ELF-1 (cell line): ENCODE measurements around the gene ARHGEF28.

Experiments used
- DNase-seq: peaks from one replicate; pipeline ENCODE4 v3.0.0-alpha.2; 2016; ENCODE audit warnings: low read depth, low spot score

Gene ARHGEF28

DNA sequence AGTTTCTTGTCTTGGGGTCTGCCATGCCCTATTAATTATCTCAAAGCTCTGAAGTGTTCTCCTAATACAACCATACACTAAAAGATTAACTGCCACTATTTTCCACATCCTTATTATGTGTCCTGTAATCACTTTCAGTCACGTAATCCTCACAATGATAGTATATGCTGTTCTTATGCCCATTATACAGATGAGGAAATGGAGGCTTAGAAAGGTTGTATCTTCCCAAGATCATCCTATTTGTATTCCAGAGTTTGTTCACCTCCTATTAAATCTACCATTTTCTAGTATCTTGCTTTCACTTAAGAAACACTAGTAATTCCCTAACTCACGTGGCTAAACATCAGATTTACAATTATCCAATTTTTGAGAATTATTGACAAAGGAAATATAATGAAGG is 2.9 kb upstream of the ARHGEF28 start:
- no peak for DNase-seq

GRCh38 chr5:73623901-73624404 is 2.0 kb upstream of the ARHGEF28 start:
- DNase-seq = no peak

GRCh38 chr5:73624888-73625287 is 1.1 kb upstream of the ARHGEF28 start:
- peak; percentile 17 for DNase-seq

DNA sequence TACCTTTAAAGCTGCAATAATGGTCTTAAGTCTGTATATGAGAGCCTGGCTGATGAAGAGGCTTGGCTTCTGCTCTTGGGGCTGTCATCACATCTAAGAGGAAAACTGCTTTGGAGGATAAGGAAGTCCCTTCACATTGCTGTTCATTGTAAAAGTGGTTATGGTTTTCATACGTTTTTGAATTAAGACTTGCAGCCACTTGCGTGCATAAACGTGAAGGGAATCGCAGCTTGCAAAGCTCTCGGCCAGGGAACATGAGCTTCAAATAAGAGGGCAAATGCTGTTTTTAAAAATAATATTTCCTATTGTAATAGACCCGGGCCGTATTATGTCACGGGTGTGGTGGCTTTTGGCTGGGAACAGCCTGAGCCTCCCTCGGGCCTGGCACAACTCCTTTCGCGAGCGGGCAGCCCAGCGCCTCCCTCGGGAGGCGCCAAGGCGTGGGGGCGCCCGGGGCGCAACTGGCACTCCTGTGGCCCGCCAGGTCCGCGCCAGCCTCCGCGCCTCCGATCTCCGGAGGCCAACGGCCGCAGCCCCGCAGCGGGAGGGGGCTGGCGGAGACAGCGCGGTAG is 538 bp upstream of the ARHGEF28 start:
- no peak for DNase-seq

DNA sequence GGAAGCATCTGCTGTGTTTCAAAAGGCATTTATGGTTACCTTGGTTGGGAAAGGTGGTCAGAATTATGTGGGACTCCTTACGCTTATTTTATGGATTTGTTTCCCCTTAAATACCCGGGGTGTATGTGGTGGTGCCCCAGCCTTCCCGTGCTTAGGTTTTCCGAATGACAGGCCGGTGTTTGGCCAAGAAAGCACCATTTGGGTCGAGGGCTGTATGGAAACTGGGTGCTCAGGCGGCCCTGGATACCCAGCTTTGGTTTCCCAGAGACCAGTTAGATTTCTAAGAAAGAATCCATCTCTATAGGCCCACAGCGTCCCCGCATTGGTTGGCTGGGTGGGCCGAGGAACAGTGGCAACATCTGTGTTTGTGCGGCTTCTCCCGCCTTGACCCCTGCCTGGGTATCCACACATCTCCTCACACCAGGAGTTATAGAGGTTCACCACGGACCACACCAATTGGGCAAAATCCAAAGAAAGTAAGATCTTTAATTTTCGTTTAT is 868 bp downstream of the ARHGEF28 start:
- no peak for DNase-seq

DNA sequence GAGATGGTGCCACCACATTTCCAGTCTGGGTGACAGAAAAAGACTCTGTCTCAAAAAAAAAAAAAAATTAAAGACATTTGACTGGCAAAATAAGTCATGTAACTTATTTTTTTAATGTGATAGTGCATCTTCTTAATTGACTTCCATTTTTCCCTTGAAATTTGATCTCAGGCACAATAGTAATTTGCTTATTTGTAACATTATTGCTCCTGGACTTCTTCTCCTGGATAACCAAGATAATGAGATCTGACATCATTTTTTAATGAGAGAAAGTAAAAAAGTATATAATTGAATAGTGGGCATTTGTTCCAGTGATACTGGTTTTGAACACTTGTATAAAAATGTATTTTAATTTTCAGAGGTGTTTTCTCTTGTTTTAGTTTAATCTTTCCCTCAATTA is 3.5 kb downstream of the ARHGEF28 start:
- DNase-seq = no peak

GRCh38 chr5:73630765-73631164 is 4.8 kb downstream of the ARHGEF28 start:
- DNase-seq = no peak

DNA sequence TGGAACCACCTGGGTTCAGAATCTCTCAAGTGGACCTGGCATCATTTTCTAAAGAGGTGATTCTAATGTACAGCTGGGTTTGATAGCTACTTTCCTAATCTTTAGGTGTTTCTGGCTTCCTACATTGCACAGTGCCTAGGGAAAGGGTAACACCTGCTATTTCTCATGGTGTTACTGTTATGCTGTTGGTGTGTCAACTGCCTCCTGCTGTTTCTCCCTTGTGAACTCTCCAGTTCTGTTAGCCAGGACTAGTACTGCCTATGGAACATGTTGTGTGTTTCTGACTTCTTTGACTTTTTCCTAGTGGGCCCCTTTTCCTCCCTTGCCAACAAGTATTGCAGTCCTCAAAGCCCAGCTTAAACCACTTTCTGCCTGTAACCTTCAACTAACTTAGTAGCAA is 5.5 kb downstream of the ARHGEF28 start:
- no peak for DNase-seq

DNA sequence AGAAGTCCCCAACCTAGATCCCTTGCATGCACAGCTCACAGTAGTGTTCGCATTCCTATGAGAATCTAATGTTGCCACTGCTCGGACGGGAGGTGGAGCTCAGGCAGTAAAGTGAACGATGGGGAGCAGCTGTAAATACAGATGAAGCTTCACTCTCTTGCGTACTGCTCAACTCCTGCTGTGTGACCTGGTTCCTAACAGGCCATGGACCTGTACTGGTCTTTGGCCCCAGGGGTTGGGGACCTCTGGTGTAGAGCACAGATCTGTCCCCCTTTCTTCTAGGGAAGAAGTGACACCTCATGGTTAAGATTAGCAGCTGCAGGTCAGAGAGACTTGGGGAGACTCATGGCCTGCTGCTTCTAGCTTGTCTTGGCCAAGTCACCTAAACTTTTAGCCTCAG is 7.1 kb downstream of the ARHGEF28 start:
- DNase-seq = no peak

- no peak for DNase-seq
Measured at GRCh38 chr5:73636408-73636807, 10.4 kb downstream of the ARHGEF28 start.

DNA sequence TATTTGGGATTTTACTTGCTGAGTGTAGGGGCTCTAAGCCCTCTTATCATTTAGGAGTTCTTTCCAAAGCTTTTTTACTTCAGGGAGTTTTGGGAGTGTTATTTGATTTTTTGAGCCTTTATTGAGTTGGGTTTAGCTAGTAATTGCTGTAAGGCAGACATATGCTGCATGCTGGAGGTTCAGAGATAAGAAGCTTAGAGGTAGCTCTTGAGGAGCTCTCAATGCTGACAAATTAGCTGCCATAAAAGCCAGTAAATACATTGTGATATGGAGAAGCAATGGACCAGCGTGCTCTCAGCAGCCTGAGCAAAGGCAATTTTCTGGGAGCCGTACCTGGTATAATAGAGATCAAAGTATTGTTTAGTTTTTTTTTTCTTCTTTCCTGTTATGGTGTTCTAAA is 11.6 kb downstream of the ARHGEF28 start:
- no peak for DNase-seq

- DNase-seq = no peak
Measured at GRCh38 chr5:73638344-73639095, 12.5 kb downstream of the ARHGEF28 start.

DNA sequence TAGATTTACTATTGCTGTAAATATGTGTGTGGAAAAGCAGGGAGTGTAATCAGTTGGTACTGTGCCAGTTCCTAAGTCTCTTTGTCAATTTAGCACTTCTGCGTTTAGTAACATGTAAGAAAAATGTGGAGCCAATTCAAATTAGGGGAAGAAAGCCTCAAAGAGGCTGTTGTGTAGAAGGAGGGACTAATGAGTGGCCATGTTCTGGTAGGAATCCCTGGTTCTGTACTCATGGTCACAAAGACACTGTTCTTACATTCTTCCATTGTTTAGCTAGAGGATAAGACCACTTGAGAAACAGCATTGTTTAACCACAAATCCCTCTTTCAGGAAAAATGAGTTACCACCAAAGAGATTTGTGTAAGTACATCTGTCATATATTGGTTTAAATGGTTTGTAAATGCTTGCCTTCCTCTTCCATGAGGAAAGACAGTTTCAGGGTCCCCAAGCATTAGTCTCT is 14.9 kb downstream of the ARHGEF28 start:
- no peak for DNase-seq

DNA sequence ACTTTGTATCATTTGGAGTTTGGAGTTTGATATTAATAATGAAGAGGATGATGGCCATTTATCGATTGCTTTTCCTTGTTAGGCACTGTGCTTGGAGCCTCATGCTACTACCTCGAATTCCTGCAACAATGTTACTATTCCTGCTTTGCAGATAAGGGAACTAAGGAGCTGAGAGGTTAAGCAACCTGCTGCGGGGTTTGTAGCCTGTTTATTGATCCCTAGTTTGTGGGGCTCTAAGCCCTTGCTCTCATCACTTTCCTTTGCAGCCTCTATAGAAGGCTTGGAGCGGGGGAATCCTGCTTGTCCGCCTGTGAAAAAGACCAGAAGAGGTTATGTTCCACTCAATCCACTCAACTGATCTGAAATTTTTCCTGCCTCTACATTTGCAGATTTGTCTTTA is 15.8 kb downstream of the ARHGEF28 start:
- no peak for DNase-seq

- DNase-seq = no peak
Measured at GRCh38 chr5:73642344-73642743, 16.3 kb downstream of the ARHGEF28 start.

- DNase-seq = no peak
Measured at GRCh38 chr5:73644385-73644963, 18.5 kb downstream of the ARHGEF28 start.

GRCh38 chr5:73647721-73648120 is 21.7 kb downstream of the ARHGEF28 start:
- DNase-seq = no peak

DNA sequence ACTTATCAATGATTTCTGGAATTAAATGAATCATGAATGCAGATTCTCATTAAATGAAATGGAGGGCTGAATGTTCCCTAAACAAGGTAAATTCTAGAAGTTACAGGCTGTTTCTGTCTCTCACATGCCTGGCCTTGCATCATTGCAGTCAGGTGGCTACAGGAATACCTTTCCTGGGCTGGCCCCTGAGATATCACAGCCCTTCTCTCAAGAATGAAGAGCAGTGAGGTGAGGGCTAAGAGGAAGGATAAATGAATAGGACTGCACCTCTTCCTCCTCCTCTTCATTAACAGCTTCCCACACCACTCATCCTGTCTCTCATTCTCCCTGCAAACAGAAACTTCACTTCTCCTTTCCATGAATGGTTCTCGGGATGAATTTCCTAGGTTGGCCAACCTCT is 22.5 kb downstream of the ARHGEF28 start:
- no peak for DNase-seq

DNA sequence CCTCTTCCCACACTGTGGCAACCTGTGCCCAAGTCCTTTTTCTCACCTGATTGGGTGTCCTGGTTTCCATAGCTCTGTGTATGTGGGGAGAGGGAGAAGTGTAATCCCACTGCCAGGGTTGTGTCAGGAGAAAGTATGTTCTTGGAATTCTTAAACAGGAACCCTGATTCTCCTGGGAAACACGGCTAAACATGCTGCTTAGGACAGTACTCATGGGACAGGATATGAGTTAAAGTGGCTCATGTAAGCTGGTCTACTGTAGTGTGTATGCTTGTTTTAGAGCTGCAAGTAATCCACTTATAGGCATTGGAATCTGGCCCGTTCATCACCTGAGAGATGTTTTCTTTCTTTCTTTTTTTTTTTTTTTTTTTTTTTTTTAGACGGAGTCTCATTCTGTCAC is 23.9 kb downstream of the ARHGEF28 start:
- no peak for DNase-seq

GRCh38 chr5:73652391-73652790 is 26.4 kb downstream of the ARHGEF28 start:
- no peak for DNase-seq

DNA sequence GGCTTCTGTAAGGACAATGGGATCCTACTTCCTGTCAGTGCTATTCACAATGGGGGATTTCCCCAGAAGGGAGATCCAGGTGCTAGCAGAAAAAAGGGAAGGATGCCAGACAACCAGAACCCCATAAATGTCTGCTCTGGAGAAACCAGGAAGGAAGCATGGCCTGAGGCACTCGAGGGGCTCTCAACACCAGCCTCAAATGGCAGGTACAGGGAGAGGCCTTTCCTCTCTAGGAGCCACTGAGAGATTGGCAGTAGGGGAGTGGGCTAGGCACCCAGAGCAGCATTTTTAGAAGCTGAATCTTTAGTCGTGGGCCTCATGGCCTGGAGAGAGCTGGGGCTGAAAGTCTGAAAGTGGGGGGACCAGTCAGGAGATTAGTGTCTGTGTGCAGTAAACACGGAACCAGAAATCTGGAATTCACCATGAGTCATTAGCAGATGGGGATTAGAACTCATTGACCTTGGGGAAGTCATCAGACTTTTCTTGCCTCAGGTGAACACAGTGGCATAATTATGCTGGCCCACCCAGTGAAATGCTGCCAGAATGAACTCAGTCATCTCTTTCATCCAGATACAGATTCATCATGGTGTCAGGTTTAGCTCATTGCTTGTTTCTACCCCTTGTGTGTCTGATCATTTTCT is 28.3 kb downstream of the ARHGEF28 start:
- no peak for DNase-seq

DNA sequence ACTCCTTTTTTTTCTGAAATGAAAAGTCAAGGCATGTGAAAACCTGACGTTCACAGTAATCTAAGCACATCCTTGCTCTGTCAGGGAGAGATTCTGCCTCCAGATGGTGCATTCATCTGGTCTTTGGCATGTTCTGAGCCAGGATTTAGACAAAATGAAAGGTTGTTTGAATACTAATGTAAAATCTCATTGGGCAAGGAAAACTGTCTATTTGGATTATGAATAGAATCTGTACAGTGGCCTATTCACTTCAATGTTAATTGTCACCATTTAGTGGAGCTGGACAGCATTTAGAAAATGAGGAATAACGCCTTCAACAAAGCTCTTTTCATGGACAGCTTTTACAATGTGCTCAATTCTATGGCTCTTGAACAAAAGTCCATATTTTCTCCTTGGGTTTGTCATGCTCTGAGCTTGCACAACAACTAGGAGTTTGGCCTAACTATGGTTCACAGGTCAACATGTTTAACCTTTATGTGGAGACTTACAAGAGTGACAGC is 28.9 kb downstream of the ARHGEF28 start:
- DNase-seq = no peak
